Heart left ventricle (tissue), 13 donors: Measurements from ENCODE around the gene EEF1AKMT3.

Source experiments
- CTCF ChIP-seq, 12 donors: fragments of 200-600 bp; sonication (generic) in 4 of 12; IDR thresholded peaks; one replicate each; pipeline versions ENCODE4 v1.5.0 to v1.8.0; 2018 to 2022; ENCODE audit warnings: antibody characterized with exemption in 12 of 12, mild to moderate bottlenecking in 5 of 12
- POLR2A ChIP-seq, 2 donors: fragments of 450-650 bp; IDR thresholded peaks; one replicate each; pipeline ENCODE4 v1.6.1; 2017; ENCODE audit warnings: antibody characterized with exemption in 2 of 2, mild to moderate bottlenecking in 2 of 2, moderate library complexity in 2 of 2
- donor health status: ischemic (EF 13 %, LVEDD 7.1; RV severe dilation, severe dysfunction).
- donor health status: DM: no; HTN: yes; CAD: no.
- donor health status: DM: no; HTN: no; CAD: no.
- donor health status: ischemic (EF 25% LVEDD 6.9; RV normal size, moderate dysfunction).
- donor health status: ischemic (EF 25% LVEDD 5.7; RV mildly dilated, moderate dysfunction).
- donor health status: ischemic (EF 35%, LVEDD 5.7; RV mildly dilated, moderate dysfunction).
- donor health status: nonischemic (EF 11% LVEDD 7.7; RV severe dilation, severe dysfunction).
- donor health status: DM: yes; HTN: yes; CAD: no.
- donor health status: PGD.
- donor health status: ischemic (EF 29% LVEDD 5.4; RV normal size, mild dysfunction).
- donor health status: nonischemic (EF 23%, LVEDD 6.1; RV moderate dilation, normal function).

- TF ChIP-seq CTCF (IDR thresholded peaks at IDR 0.05) (no peak), POLR2A (IDR thresholded peaks at IDR 0.05) (no peak)
Measured at GRCh38 chr12:57763881-57764661, 8.3 kb upstream of the EEF1AKMT3 start.
